NB4 (cell line): ENCODE measurements around the gene LAMA5.

Experiments used
- DNase-seq: peaks from one replicate; pipeline ENCODE4 v3.0.0; 2010; ENCODE audit warnings: low read depth
- H3K4me3 ChIP-seq: one replicate; pipeline ENCODE4 v1.5.1; 2011; ENCODE audit warnings: mild to moderate bottlenecking, low read depth, low read length, moderate library complexity
- CTCF ChIP-seq: IDR thresholded peaks from one replicate; pipeline ENCODE4 v1.5.1; 2012; ENCODE audit warnings: low read depth, low read length
- MYC ChIP-seq: IDR thresholded peaks from 2 replicates; pipeline ENCODE4 v1.6.1; 2011; ENCODE audit warnings: low read depth, low read length
- POLR2A ChIP-seq: IDR thresholded peaks from 2 replicates; pipeline ENCODE4 v1.6.1; 2011; ENCODE audit warnings: mild to moderate bottlenecking; ENCODE audit not compliant: insufficient read length; ENCODE audit errors: extremely low read depth
- TF ChIP-seq, protein P1 (sequence below): IDR thresholded peaks from 2 replicates; pipeline ENCODE4 v1.6.1; 2011; ENCODE audit warnings: low read depth, low read length

The LAMA5 gene

GRCh38 chr20:62391165-62392076 is 24.3 kb upstream of the LAMA5 start:
- no peak for TF ChIP-seq POLR2A
- DNase-seq, result no peak
- no peak overlapping the region for H3K4me3 ChIP-seq

DNA sequence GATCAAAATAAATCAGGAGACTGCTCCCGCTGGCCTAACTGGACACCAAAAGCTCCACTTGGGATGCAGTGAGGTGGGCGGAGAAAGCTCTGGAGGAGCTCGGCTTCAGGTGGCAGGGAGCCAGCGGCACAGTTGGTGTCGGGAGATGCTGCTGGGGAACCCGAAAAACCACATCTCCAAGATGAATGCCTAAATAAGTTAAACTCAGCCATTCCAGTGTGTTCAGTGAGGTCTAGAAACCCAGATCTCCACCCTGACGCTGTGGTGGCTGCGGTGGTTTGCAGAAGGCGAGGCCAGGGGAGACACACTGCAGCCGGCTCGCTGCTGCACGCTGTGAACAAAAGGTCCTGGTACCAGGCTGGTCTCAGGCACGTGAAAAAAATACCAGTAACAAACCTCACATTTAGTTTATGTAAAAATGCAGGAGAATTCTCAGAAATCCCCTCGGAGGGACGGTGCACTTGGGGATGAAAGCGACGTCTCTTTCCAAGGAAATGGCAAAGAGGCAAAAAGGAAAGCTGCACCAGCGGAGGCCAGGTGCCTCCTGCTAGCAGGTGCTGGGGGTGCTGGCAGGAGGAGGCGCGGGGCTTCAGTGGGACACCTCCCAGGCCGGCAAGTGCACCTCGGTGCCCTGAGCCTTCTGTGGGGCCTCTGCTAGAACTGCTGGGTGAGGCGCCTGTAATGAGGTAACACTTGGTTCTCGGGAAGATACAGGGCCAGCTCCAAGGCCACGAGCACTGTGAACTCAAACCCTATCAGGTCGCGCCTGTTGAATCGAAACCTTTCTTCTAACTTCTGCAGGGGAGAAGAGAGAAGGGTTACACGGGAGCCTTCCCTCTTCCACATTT is 23.4 kb upstream of the LAMA5 start:
- TF ChIP-seq, protein P1, sequence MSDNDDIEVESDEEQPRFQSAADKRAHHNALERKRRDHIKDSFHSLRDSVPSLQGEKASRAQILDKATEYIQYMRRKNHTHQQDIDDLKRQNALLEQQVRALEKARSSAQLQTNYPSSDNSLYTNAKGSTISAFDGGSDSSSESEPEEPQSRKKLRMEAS, result no peak
- TF ChIP-seq POLR2A (peak; percentile 3), MYC (no peak), CTCF (no peak)
- DNase-seq, result no peak
- no peak overlapping the region for H3K4me3 ChIP-seq

GRCh38 chr20:62389601-62390087 is 22.5 kb upstream of the LAMA5 start:
- H3K4me3 ChIP-seq, result no peak overlapping the region
- no peak for DNase-seq
- no peak for TF ChIP-seq POLR2A
- TF ChIP-seq CTCF, result no peak
- TF ChIP-seq, protein P1, result no peak
- no peak for TF ChIP-seq MYC

GRCh38 chr20:62388839-62389600 is 21.9 kb upstream of the LAMA5 start:
- H3K4me3 ChIP-seq, result peak overlapping the region; percentile 99
- TF ChIP-seq POLR2A (no peak), CTCF (no peak), MYC (no peak)
- TF ChIP-seq, protein P1, result no peak
- no peak for DNase-seq

DNA sequence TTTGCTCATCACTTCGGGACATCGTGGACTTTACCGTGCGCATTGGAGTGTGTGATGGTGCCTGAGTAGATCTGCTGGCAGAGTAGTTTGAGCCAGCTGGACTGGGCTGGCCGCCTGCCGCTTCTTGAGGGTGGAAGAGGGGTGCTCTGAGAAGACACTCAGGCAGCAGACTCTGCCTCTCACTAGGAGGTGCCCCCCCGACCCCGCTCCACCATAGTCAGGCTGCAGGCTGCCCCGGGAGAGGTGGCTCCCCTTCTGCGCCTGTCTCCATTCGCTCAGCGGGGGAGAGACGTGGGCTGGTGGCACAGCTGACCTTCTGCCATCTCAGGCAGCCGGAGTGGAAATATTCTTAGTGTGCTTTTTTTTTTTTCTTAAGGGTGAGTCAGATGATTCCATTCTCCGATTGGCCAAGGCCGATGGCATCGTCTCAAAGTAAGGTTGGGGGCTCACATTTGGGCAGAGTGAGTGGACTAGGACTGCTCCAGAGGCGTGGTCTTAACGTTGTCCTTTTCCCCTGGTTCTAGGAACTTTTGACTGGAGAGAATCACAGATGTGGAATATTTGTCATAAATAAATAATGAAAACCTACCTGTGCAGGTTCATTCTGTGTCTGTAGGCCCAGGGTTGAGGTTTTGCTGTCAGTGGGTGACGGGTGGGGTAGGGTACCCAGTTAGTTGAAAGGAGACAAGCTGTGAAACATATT is 21.0 kb upstream of the LAMA5 start:
- TF ChIP-seq POLR2A (no peak), CTCF (no peak), MYC (no peak)
- TF ChIP-seq, protein P1, result no peak
- no peak for DNase-seq
- peak overlapping the region; percentile 99 for H3K4me3 ChIP-seq
